Measurements from ENCODE around the gene CTRB1. TPM values are rescaled to one million over a fixed set of nuclear protein-coding genes. Genes with fewer than 3 reads are reported as not detected.

The CTRB1 gene
- total RNA-seq, 4 donors from 2014 or later, result 0.69 TPM; not detected in 3

- ATAC-seq (ENCODE audit: low FRiP score), result no peak
- no peak for DNase-seq (ENCODE audit: low spot score)
- TF ChIP-seq CTCF (IDR thresholded peaks at IDR 0.05), result no peak
These were observed 54.5 kb downstream of the CTRB1 start for GRCh38 chr16:75273054-75273925.

Other genes starting within 250 kb of the CTRB1 start
- 10 to 100 TPM; 16.3 to 30.6 (median 21.8) TPM for gene WDR59, start 233.9 kb upstream of the CTRB1 start, total RNA-seq
- gene ZNRF1, start 220.0 kb upstream of the CTRB1 start, total RNA-seq, result 10 to 100 TPM in 3 of 4 donors, 1 to 10 TPM in 1; 7.5 to 20.7 (median 15.1) TPM
- 10 to 100 TPM; 10.2 to 52.5 (median 17.4) TPM for gene LDHD, start 102.2 kb upstream of the CTRB1 start, total RNA-seq
- 10 to 100 TPM in 1 of 4 donors, 1 to 10 TPM in 3; 5.5 to 12.6 (median 7.0) TPM for gene ZFP1, start 70.5 kb upstream of the CTRB1 start, total RNA-seq
- gene CTRB2, start 11.8 kb upstream of the CTRB1 start, total RNA-seq, result not detected
- gene BCAR1, start 32.6 kb downstream of the CTRB1 start, total RNA-seq, result 10 to 100 TPM; 30.1 to 98.0 (median 38.0) TPM
- gene CFDP1, start 214.5 kb downstream of the CTRB1 start, total RNA-seq, result 10 to 100 TPM; 37.5 to 54.4 (median 49.2) TPM
- gene TMEM170A, start 245.7 kb downstream of the CTRB1 start, total RNA-seq, result 10 to 100 TPM; 22.4 to 38.3 (median 29.8) TPM